K562 (cell line): ENCODE data around the gene CMSS1. TPM values are rescaled to one million over a fixed set of nuclear protein-coding genes. Genes with fewer than 3 reads are reported as not detected.

Experiments
- ARID1B ChIP-seq: fragments of 450-650 bp; IDR thresholded peaks from 2 replicates; pipeline ENCODE4 v1.6.1; 2016; ENCODE audit warnings: antibody characterized with exemption, mild to moderate bottlenecking, inconsistent platforms
- MCM3 ChIP-seq: fragments of 450-650 bp; IDR thresholded peaks from 2 replicates; pipeline ENCODE4 v1.6.1; 2016
- RBM22 ChIP-seq: fragments of 200-400 bp; formaldehyde crosslinking; IDR thresholded peaks from 2 replicates; pipeline ENCODE4 v1.6.1; 2018; ENCODE audit warnings: low read length, low read depth; ENCODE audit not compliant: poor library complexity, severe bottlenecking
- SIN3B ChIP-seq: fragments of 450-650 bp; IDR thresholded peaks from 2 replicates; pipeline ENCODE4 v1.6.1; 2017; ENCODE audit warnings: low read depth, mild to moderate bottlenecking, moderate library complexity
- SLC30A9 ChIP-seq: fragments of 250-450 bp; sonication (Bioruptor Pico); IDR thresholded peaks from 2 replicates; pipeline ENCODE4 v1.8.0; 2022; ENCODE audit warnings: mild to moderate bottlenecking, moderate library complexity
- TAL1 ChIP-seq: fragments of 450-650 bp; IDR thresholded peaks from 2 replicates; pipeline ENCODE4 v1.6.1; 2016; ENCODE audit warnings: mild to moderate bottlenecking
- TCF3 ChIP-seq: sonication (generic); formaldehyde crosslinking; IDR thresholded peaks from 2 replicates; pipeline ENCODE4 v1.4.0; 2020; ENCODE audit warnings: mild to moderate bottlenecking, missing genetic modification reagents
- THRAP3 ChIP-seq: fragments of 450-650 bp; IDR thresholded peaks from 2 replicates; pipeline ENCODE4 v1.6.1; 2016; ENCODE audit warnings: mild to moderate bottlenecking, inconsistent platforms, borderline replicate concordance
- ZNF184 ChIP-seq: sonication (generic); formaldehyde crosslinking; IDR thresholded peaks from 2 replicates; pipeline ENCODE4 v1.5.0; 2020; ENCODE audit warnings: missing genetic modification reagents
- ZNF274 ChIP-seq: IDR thresholded peaks from 2 replicates; pipeline ENCODE4 v1.6.1; 2011; ENCODE audit warnings: low read depth, mild to moderate bottlenecking, low read length, moderate library complexity, borderline replicate concordance
- ZNF766 ChIP-seq: fragments of 200-800 bp; sonication (Bioruptor generic); conservative IDR thresholded peaks from 2 replicates; pipeline ENCODE4 v1.6.1; 2016; ENCODE audit warnings: missing genetic modification characterization, missing compliant biosample characterization
- polyA plus RNA-seq, 8 experiments: library from polyadenylated mRNA; depleted of rRNA in 4 of 8; stranded (reverse) in 5 of 8; unstranded in 3 of 8; fragments of >200 nt; fragmentation: Nextera tagmentation in 2 of 8; fragmentation: Illumina TruSeq in 1 of 8; extraction: Ambion mirVana in 2 of 8; extraction: Trizol in 1 of 8; gene quantifications; 2 replicates each; pipeline versions ENCODE4 v1.2.1 to v1.2.3, GENCODE V29; 2011 to 2014; ENCODE audit warnings: inconsistent platforms in 1 of 8, missing spikeins in 1 of 8
- total RNA-seq, 7 experiments: library from RNA; depleted of rRNA in 6 of 7; stranded (reverse); fragments of >200 nt in 6 of 7; fragmentation: Illumina TruSeq in 2 of 7; extraction: Trizol in 2 of 7; gene quantifications; 2 replicates each; pipeline versions ENCODE4 v1.2.1 to v1.2.3, GENCODE V29; 2011 to 2021; ENCODE audit warnings: low replicate concordance in 1 of 7
- TF ChIP-seq, protein P1 (sequence below): fragments of 450-650 bp; IDR thresholded peaks from 2 replicates; pipeline ENCODE4 v1.6.1; 2016; ENCODE audit warnings: mild to moderate bottlenecking, moderate library complexity

Gene CMSS1
- total and polyA plus RNA-seq, 9 of the 15 experiments (the other 6 are each of a cell fraction or from before 2014, with no cell fraction given), result 46.9 to 109 (median 72.3) TPM

GRCh38 chr3:100075851-100076730, 258.4 kb downstream of the CMSS1 start (continued):
- TF ChIP-seq, protein P1, sequence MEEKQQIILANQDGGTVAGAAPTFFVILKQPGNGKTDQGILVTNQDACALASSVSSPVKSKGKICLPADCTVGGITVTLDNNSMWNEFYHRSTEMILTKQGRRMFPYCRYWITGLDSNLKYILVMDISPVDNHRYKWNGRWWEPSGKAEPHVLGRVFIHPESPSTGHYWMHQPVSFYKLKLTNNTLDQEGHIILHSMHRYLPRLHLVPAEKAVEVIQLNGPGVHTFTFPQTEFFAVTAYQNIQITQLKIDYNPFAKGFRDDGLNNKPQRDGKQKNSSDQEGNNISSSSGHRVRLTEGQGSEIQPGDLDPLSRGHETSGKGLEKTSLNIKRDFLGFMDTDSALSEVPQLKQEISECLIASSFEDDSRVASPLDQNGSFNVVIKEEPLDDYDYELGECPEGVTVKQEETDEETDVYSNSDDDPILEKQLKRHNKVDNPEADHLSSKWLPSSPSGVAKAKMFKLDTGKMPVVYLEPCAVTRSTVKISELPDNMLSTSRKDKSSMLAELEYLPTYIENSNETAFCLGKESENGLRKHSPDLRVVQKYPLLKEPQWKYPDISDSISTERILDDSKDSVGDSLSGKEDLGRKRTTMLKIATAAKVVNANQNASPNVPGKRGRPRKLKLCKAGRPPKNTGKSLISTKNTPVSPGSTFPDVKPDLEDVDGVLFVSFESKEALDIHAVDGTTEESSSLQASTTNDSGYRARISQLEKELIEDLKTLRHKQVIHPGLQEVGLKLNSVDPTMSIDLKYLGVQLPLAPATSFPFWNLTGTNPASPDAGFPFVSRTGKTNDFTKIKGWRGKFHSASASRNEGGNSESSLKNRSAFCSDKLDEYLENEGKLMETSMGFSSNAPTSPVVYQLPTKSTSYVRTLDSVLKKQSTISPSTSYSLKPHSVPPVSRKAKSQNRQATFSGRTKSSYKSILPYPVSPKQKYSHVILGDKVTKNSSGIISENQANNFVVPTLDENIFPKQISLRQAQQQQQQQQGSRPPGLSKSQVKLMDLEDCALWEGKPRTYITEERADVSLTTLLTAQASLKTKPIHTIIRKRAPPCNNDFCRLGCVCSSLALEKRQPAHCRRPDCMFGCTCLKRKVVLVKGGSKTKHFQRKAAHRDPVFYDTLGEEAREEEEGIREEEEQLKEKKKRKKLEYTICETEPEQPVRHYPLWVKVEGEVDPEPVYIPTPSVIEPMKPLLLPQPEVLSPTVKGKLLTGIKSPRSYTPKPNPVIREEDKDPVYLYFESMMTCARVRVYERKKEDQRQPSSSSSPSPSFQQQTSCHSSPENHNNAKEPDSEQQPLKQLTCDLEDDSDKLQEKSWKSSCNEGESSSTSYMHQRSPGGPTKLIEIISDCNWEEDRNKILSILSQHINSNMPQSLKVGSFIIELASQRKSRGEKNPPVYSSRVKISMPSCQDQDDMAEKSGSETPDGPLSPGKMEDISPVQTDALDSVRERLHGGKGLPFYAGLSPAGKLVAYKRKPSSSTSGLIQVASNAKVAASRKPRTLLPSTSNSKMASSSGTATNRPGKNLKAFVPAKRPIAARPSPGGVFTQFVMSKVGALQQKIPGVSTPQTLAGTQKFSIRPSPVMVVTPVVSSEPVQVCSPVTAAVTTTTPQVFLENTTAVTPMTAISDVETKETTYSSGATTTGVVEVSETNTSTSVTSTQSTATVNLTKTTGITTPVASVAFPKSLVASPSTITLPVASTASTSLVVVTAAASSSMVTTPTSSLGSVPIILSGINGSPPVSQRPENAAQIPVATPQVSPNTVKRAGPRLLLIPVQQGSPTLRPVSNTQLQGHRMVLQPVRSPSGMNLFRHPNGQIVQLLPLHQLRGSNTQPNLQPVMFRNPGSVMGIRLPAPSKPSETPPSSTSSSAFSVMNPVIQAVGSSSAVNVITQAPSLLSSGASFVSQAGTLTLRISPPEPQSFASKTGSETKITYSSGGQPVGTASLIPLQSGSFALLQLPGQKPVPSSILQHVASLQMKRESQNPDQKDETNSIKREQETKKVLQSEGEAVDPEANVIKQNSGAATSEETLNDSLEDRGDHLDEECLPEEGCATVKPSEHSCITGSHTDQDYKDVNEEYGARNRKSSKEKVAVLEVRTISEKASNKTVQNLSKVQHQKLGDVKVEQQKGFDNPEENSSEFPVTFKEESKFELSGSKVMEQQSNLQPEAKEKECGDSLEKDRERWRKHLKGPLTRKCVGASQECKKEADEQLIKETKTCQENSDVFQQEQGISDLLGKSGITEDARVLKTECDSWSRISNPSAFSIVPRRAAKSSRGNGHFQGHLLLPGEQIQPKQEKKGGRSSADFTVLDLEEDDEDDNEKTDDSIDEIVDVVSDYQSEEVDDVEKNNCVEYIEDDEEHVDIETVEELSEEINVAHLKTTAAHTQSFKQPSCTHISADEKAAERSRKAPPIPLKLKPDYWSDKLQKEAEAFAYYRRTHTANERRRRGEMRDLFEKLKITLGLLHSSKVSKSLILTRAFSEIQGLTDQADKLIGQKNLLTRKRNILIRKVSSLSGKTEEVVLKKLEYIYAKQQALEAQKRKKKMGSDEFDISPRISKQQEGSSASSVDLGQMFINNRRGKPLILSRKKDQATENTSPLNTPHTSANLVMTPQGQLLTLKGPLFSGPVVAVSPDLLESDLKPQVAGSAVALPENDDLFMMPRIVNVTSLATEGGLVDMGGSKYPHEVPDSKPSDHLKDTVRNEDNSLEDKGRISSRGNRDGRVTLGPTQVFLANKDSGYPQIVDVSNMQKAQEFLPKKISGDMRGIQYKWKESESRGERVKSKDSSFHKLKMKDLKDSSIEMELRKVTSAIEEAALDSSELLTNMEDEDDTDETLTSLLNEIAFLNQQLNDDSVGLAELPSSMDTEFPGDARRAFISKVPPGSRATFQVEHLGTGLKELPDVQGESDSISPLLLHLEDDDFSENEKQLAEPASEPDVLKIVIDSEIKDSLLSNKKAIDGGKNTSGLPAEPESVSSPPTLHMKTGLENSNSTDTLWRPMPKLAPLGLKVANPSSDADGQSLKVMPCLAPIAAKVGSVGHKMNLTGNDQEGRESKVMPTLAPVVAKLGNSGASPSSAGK, result no peak
- TF ChIP-seq ARID1B (peak; percentile 54; the same call in 1 of the 2 replicates), RBM22 (no peak), SLC30A9 (CRISPR knock-in tag) (no peak), ZNF184 (CRISPR knock-in tag) (no peak), TAL1 (peak; percentile 50), MCM3 (no peak), ZNF766 (0 out of 2 replicates have a peak, but pooled peaks have one; percentile 45), TCF3 (CRISPR knock-in tag) (peak; percentile 43; the same call in 1 of the 2 replicates), SIN3B (no peak), ZNF274 (no peak), THRAP3 (no peak)
